Right renal pelvis (tissue), 4 donors: ENCODE measurements around the gene MCM3. TPM values are rescaled to one million over a fixed set of nuclear protein-coding genes. Genes with fewer than 3 reads are reported as not detected.
A peak's percentile ranks its signal among the peaks of the same experiment; 100 is the strongest.

Experiments used
- DNase-seq, 4 donors: peaks; one replicate each; pipeline ENCODE4 v3.0.0-alpha.2; 2013; ENCODE audit warnings: low read depth in 4 of 4, low spot score in 3 of 4, missing footprints in 1 of 4
- polyA plus RNA-seq, 4 donors: library from polyadenylated mRNA; unstranded; fragments of 120-200 nt; gene quantifications; one replicate each; pipeline ENCODE4 v1.2.1, GENCODE V29; 2013; ENCODE audit not compliant: insufficient read length in 4 of 4

The MCM3 gene
- polyA plus RNA-seq = 100 to 1,000 TPM; 119 to 137 (median 127) TPM

DNA sequence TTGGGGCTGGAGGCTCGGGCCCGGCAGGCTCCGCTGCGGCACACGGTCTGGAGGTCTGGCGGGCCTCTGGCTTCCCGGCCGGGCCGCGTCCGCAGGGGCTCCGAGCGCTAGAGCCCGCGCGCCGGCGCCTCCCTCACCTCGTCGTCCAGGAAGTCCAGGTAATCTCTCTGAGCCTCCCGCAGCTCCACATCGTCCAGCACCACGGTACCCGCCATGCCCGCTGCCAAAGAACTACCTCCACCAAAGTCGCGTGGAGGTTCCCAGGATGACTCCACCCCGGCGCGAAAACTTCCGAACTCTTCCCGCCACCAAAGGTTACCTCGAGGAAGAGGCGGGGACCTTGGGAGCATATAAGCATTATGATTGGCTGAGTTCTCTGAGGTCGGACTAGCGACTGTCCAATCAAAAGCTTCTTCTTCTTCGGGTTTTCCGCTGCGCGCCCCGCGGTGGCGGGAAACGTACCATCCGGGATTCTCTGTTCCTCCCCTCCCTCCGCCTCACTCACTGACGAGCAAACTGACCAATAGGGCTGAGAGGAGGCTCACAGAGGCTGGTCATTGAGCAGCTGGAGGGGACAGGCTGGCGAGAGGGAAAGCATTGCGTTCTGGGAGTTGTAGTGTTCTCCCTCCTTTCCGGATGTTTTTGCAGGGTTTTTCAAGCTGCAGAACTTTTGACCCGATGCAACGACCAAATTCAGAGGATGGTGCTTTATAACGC is at the start of gene MCM3:
Gene MCM3 (minus strand): TSS at position 283 of the 717 bp plus-strand sequence. CDS start 68 bp downstream, at position 215.
- DNase-seq = peak; percentile 95 to 99 (median 98)

DNA sequence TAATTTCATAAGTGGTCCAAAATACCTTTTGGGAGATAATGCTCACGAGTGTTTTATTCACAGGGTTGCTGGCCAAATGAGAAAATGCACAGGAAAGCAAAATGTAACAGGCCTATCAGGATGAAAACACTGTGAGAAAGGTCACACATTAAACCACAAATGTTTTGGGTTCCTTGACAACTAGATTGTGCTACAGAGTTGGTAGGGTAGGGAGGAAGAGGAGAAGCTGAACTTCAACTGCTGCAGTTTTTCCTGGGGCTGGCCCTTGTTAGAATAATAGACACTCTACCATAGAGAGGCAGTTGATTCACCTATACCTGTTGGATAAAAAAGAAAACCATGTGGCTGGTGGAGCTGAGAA is 49.3 kb upstream of the MCM3 start:
- DNase-seq = no peak

DNA sequence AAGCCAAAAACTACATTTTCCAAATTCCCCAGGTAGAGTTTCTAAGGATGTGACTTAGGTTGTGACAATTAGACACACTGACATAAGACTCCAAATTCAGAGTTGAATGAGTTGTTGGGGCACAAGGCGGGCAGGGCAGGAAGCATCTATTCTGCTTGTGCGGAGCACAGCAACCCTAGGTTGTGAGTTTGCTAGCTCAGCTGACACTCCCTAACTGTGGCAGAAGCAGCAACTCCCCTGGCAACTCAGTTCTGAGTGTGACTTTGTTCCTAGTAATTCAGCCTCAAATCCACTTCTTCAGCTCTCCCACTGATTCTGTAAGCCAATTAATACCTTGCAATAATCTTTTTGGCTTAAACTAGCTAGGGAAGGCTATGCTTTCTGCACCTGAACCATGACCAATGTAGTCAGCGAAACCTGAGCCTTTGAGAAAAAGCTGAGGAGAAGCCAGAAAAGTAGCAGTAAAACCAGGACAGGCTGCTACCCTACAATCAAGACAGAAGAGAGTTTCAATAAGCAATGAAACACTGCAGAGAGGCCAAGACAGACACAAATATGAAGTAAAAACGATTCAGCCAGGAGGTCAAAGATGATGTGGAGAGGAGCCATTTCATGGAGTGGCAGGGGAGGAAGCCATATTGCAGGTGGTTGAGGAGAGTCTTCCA is 47.4 kb upstream of the MCM3 start:
- no peak for DNase-seq

DNA sequence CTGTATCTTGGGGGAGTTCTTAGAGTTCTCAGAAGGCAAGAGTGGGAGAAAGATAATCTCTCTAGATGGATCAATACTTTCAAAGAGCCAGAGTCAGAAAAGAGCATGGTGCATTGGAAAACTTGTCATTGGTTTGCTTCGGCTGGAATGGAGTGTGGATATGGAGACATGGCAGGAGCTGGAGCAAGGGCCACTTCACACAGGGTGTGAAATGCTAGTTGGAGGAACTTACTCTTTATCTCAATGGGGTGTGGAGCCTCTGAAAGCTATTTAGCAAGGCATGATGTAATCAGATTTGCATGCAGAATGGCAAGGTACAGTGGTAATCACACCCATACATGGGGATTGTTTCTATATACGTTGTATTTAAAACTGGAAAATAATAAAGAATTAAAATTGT is 45.9 kb upstream of the MCM3 start:
- DNase-seq = no peak

DNA sequence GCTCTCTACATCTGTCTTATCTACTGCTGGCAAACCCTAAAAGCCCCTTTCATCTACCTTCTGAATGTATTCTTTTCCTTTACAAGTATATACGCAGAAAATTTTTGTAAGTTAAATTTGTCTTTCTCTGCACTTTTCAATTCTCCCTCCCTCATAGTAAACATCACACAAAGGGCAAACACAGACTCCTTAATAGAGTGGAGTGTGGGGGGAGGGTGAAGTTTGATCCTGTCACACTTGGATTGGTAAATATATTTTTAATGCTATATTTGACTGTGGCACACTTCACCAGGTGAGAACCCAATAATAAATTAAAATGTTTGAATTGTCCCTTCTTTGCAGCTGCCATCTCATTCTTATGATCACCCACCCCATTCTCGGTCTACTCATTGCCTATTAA is 44.2 kb upstream of the MCM3 start:
- no peak for DNase-seq

DNA sequence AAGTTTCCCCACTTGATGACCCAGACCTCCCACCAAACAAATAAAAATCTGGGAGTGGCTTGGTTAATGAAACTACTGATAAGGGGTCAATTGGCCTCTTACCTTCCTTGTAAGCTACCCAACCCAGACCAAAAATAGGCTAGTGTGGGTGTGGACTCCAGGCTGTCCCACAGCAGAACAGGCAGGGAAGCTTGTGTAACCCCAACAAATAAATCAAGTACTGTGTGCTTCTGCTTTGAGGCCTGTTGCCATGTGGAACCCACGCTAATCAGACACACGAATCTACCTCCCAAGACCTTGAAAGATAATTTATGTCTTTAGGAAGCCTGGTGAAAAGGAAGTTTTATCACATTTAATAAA is 43.7 kb upstream of the MCM3 start:
- no peak for DNase-seq

DNA sequence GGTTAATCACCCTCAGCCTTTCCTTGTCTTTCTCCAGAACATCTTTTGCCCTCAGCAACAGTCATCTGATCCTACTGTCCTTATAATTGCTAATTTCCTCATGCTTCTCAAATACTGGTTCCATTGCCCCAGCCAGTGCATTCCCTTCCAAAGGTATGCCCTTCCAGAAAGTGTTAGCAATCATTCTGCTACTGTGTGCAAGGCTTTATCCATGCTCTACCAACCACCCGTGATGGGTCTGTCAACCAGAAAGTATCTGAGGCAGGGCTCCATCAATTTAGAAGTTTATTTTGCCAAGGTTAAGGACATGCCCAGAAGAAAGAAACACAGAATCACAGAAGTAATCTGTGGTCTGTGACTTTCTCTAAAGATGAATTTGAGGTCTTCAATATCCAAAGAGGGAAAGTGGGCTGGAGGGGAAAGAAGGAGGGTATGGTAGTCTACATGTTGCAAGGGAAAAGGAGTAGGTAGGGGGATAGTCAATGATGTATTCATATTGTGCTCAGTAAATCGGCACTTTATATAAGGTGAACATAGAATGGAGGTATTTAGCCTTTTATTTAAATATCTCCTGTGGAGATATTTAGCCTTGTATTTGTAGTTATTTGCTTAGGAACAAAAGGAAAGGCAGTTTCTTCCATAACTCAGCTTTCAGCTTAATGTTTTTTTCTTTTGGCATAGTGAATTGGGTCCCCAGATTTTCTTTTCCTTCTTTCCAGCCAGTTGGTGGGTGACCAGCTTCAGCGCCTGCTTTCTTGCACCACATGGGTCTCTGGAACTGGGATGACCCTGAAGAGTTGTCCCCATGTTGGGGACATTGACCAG is 42.2 kb upstream of the MCM3 start:
- no peak for DNase-seq

DNA sequence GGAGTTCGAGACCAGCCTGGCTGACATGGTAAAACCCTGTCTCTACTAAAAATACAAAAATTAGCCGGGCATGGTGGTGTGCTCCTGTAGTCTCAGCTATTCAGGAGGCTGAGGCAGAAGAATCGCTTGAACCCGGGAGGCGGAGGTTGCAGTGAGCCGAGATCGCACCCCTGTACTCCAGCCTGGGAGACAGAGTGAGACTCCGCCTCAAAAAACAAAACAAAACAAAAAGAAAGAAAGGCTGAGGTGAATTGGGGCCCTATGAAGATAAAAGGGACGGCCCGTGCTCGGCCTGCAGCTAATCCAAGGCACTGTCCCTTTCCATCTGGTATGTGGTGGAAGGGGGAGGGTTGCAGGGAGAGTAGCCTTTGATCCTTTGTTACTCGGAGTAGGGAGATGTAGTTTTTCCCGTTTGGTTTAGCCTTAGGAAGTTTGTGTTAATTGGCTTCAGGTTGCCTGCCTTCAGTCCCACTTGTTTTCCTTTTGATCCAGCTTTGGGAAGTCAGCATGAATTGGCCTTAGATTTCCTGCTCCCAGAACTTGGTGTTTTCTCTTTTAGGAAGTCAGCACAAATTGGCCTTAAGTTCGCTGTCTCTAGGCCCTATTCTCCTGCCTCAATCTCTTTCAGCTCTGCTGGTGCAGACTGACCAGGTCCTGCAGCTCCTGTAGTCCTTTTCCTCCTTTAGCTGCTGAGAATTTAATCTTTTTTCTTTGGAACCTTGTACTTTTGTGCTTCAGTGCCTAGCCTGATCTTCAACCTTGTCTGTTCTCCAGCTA is 41.3 kb upstream of the MCM3 start:
- no peak for DNase-seq

DNA sequence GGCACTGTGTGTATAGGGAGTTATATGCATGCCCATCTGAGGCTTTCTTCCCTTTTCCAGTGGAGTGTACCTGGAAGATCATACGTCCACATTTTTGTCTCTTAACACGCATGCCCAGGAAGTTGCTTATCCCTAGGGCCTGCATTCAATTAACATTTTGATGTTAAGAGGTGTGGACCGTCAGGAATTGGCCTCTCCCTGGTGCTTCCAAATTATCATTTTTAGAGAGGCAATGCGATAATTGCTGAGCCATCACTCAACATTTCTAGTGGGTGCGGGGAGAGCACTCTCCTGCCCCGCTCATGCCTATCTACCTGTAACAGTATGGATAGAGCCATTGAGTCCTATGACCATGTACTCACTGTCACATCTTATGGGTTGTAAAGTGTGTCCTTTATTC is 39.6 kb upstream of the MCM3 start:
- DNase-seq = no peak

DNA sequence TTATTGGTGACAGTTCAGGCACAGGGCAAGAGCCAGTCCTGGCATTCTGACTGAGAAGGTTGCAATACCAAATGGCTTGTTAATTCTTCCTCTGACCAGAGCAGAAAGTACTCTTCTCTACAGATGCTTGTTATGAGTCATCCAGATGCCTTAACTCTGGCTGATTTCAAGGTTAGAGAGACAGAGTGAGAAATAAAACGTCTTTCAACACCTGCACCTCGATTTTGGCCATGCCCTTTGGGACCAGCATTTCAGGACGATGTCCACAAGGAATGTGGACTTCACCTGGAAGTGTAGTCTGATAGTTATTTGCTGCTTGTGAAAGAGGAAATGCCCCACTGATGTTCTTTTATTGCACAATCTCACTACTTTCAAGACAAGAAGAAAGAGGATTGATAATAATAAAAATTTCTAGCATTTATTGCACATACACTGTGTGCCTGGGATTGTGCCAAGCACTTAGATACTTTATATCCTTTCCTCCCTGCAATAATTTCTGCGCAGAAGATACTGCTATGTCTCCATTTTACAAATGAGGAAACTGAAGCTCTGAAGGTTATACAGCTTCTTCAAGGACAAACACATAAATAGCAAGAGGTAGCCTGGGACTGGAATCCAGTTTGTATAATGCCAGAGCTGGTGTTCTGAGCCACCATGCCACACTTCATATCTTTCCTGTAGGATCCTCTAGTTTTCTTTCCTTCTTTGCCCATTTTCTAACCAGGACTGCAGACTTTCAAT is 33.5 kb upstream of the MCM3 start:
- no peak for DNase-seq

DNA sequence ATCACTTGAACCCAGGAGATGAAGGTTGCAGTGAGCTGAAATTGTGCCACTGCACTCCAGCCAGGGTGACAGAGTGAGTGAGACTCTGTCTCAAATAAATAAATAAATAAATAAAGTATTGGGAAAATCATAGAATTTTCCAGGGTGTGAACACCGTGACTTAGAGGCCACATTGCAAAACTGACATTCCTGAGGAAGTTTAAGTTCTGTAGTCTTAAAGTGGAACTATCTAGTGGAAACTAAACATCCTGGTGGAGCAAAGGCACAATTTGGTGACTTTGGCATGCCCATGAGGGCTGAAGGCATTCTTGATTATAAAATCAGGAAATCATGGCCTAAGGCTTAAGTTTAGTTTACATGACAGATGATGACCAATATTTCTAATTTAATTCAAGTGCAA is 32.7 kb upstream of the MCM3 start:
- no peak for DNase-seq

DNA sequence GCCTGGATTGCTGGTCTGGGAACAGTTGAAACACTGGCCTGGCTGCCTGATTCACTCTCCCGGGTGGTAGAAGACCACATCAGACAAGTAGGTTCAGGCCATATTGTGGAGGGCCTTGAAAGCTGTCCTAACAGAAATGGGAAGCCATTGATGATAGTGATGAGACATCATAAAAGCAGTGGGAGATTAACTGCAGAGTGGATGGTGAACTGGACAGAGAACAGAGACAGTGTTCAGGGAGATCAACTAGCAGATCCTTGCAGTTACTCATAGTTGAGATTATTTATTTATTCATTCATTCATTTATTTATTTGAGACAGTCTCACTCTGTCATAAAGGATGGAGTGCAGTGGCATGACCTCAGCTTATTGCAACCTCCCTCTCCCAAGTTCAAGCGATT is 30.2 kb upstream of the MCM3 start:
- DNase-seq = no peak

DNA sequence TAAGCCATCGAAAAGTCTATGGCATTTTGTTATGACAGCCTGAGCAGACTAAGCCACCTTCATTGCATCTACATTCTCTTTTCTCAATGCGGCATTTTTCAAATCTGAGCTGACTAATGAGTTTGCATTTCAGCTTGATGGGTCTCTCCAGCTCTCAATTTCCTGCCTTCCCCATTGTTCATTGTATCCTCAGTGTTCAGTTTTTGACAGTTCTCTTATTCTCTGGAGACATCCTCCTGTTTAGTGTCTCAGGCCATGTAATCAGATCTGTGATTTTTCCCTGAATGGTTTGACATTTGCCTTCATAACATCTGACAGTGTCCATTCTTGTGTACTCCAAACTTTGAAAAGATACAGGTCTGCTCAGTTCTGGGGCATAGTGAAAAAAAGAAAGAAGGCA is 27.9 kb upstream of the MCM3 start:
- no peak for DNase-seq

DNA sequence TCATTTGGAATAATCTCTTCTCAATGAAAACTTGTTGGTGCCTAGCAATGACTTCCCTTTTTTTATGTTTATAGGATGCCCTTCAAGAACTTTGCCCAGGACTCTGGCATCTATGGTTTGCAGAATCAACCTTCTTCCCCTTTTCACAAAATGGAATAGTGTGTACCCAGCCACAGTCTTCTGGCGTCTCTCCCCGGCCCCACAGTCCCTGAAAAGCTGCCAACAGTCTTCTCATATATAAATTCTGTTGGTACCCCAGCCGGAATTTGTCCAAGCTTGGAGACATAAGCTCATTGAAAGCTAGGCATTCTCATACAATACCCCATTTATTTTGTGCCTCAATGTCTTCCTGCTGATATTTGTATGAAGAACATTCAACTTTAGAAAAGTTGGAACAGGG is 26.4 kb upstream of the MCM3 start:
- no peak for DNase-seq

DNA sequence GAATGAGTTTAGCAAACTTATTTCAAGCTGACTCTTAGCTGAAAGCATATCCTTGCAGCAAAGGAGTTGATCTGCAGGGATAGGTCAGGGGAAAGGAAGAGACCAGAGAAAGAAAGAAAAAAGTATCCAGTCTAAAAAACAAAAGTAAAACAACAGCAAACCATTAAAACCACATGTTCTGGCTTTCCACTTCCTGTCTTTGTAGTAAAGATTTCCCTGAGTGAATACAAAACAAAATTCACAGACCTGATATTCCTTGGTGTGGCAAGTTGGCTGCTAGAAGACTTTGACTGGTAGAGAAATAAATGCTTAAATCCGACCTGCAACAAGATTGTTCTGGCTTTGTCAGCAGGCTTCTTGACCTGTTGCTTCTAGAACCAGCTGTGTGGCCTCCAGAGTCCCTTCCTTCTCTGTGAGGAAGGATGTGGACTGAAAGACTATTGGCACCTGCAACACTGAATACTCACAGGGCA is 23.4 kb upstream of the MCM3 start:
- no peak for DNase-seq

DNA sequence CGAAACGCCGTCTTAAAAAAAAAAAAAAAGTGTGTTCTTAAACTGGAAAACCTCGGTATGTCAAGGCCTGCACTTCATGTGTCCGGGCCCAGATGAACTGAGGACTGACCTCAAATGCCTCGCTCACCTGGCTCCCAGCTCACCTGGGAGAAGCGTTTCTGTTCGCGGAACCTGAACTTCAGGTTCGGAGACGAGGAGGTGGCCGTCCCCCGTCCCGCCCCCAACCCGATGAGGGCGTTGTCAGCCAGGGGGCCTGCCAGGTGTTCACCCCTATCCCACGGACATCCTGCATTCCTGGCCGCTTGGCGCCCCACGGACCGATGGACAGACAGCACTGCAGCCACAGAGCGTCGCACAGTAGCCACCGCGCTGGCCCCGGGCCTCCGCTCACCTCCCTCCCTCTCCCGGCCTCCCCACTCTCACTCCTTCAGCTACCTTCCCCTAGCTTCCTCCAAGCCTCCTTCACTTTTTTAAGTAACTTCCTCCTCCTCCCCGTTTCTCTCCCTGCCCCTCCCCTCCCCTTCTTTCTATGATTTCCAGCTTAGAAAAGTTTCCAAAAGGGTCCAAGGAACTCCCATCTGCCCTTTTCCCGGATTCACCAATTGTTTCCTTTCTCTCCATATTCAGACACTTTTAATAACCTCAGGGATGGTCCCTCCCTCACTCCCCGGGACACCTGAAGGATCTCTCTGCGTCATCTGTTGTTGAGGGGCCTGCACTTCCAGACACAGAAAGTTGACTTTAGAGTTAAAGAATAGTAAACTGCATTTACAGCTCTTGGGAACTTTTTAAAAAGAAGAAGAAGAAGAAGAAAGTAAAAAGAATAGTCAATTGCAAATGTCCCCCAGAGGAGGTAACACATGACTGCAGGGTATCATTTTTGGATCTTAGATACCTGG is 22.7 kb upstream of the MCM3 start:
- no peak for DNase-seq

DNA sequence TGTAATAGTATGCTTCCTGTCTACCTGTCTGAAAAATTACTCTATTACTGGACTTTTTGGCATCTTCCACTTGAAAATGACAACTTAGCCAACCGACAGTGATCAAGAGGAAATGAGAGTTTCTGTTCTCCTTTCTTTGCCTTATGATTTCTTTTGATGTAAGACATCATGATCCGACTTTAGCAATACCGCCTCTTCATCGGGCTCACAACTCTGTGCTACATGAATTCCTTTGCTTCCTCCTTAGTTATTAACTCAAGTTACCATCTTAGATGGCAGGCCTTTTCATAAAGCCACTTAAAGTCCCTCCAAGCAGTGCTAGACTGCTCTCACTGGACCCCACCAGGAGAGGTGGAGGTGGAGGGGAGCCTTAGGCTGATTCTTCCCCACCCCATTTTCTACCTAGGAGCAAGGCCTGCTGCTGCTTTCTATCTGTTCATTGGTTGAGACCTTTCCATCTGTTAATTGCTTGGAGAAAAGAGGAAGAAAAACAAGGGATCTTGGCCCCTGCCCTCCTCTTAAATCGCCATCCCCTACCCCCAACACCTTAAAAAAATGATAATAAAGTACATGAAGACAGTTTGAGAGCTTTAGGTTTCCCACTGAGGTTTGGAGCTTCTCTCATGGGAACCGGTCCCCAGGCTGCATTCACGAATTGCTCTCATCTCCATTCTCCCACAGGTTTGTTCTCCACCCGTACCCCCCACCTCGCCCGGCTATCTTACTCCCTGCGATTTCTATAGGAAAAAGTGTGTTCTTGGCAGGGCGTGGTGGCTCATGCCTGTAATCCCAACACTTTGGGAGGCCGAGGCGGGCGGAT is 21.6 kb upstream of the MCM3 start:
- no peak for DNase-seq

DNA sequence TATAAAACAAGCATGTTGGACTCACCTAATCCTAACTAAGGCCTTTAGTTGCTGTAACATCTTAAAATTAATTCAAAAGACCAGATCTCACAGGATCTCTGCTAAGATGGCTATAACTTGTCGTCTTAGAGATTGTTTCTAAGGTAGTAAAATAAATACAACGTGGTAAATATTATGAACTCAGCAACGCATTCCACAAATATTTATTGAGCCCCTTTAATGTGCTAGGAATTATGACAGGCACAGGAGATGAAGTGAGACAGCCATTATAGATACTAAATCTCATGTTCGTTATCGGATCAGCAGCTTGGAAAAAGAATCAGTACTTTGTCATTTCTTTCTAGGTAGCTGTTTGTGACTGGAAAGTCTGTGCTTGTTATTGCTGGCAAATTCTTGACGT is 20.9 kb upstream of the MCM3 start:
- no peak for DNase-seq
